Jurkat, Clone E6-1 (cell line): Measurements from ENCODE around the gene GALNTL6.
A peak's percentile ranks its signal among the peaks of the same experiment; 100 is the strongest.
"Not testable (repeated sequence)": the region's sequence is repeated elsewhere in the genome, so short reads cannot be mapped to it uniquely, and the experiment has no call there.

ENCODE experiments used
- DNase-seq: peaks from one replicate; pipeline ENCODE4 v3.0.0-alpha.2; 2011; ENCODE audit warnings: low read depth, low spot score
- H3K4me3 ChIP-seq: 2 replicates; pipeline ENCODE4 v1.5.1; 2011; ENCODE audit warnings: mild to moderate bottlenecking, low read length, control low read depth, moderate library complexity

The GALNTL6 gene

GRCh38 chr4:172850838-172851237 is 1037.6 kb downstream of the GALNTL6 start:
- no peak overlapping the region for H3K4me3 ChIP-seq
- DNase-seq = no peak

DNA sequence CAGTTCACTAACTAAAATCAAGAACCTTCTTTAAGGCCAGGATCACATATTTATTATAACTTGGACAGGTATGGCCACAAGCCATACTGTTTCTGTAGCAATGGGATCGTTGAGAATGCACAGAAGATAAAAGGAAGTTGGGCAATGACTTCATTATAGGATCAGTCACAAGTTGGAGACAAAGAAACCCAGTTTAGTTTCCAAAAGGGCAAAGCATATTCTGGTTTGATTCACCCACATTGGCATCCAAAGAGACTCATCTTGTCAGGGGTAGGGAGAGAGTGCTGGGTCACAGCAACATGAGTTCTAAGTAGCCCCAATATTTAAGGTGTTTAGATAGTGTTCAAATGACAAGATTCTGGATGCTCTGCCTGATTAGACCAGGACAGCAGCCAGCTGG is 1038.3 kb downstream of the GALNTL6 start:
- no peak for DNase-seq
- H3K4me3 ChIP-seq = no peak overlapping the region

DNA sequence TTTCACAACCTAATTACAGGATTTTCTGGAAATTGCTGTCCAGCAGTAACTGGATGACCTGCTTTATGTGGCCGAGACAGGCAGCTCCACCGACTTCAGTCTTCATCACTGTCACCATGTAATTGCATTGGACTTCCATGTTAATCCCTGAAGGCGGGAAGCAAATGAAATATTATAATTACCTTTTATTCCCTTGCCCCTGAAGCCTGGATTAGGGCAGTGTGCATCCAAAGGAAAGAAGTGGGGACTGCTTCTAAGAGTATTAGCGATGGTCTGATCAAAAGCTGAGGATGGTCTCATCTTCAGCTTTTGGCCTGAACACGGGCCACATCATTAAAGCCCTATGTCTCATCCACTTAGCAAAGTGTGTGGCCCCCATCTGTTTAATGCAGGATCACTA is 1043.8 kb downstream of the GALNTL6 start:
- DNase-seq = no peak
- no peak overlapping the region for H3K4me3 ChIP-seq

DNA sequence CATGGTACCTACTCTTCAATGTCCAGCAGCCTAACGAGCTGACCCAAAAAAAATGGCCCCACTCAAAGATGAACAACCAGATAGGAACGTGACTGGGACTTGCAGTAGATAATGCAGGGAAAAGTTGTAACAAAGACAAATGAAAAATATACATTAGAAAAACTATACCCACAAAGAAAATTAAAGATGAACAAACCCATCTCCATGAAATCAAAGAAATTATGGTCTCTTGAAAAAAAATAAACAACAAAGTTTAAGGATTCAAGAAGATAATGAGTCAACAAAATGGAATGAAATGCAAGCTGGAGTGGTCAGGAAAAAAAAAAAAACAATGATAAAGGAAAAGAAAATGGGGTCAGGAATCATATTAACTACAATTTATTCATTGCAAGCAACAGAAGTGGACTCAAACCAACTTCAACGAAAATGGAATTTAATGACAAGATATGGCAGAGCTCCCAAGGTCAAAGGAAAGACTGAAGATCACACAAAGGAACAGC is 1045.6 kb downstream of the GALNTL6 start:
- no peak for DNase-seq
- no peak overlapping the region for H3K4me3 ChIP-seq

- DNase-seq = no peak
- no peak overlapping the region for H3K4me3 ChIP-seq
Measured at GRCh38 chr4:172865103-172865502, 1051.9 kb downstream of the GALNTL6 start.

GRCh38 chr4:172865531-172866127 is 1052.4 kb downstream of the GALNTL6 start:
- no peak for DNase-seq
- no peak overlapping the region for H3K4me3 ChIP-seq

- H3K4me3 ChIP-seq = no peak overlapping the region
- DNase-seq = no peak
Measured at GRCh38 chr4:172866421-172866820, 1053.2 kb downstream of the GALNTL6 start.

DNA sequence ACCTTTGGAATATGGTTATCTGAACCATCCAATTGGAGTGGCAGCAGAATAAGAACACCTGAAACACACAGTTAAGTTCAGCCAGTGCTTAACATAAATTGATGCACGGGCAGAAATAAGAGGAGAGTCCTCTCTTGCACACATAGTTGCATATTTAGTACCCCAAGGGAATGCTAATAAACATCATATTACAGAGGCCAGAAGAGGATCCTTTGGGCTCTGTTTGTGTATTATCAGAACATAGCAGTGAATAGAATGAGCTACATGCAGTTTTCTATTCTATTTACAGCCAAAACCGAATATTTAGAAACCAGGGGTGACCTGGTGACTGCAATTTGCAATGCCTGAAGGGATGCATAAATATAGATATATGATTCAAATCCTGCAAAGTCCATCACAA is 1054.6 kb downstream of the GALNTL6 start:
- DNase-seq = no peak
- H3K4me3 ChIP-seq = no peak overlapping the region

DNA sequence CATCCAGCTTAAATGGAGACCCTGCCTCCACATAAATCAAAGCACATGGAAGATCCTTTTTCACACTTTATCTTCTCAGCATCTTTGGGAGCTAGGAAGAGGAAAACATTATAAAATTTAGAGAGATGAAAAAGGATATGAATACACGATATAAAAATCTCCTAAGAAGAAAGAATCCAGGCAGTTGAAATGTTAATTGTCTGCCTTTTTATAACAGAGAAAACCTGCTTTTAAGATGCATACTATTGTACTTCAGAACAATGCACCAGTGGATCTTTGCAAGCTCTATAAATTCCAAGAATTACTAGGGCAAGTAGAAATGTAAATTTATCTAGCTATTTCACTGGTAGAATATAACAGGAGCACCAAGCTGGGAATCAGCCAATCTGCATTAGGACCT is 1055.1 kb downstream of the GALNTL6 start:
- no peak overlapping the region for H3K4me3 ChIP-seq
- DNase-seq = no peak

DNA sequence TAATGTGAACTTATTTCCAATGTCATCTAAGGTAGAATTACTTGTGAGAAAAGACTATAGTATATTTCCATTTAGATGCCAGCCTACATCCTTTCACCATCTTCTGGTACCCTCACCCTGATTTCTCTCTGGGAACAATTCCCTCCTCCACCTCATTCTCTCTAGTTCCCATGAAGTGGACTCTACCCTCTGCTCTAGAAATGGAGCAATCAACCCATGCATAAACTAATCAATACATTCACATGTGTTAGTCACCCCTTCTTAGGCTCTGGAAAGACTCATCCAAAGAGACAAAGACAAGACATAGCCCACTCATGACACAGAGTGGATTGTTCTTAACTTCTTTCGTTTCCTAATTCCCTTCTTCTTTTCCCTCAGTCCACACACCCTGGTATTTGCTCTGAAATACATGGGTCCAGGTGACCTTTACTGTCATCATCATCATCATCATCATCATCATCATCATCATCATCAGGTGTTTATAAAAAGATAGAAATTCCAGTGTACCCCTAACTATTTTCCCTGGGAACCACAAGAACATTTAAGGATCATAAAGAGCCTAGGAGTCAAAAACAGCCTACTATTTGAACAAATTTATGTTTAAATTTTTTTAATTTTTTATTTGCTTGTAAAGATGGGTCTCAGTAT is 1056.5 kb downstream of the GALNTL6 start:
- no peak overlapping the region for H3K4me3 ChIP-seq
- DNase-seq = no peak

GRCh38 chr4:172871381-172871780 is 1058.2 kb downstream of the GALNTL6 start:
- no peak for DNase-seq
- H3K4me3 ChIP-seq = no peak overlapping the region

- no peak for DNase-seq
- no peak overlapping the region for H3K4me3 ChIP-seq
Measured at GRCh38 chr4:172874944-172875343, 1061.7 kb downstream of the GALNTL6 start.

- no peak overlapping the region for H3K4me3 ChIP-seq
- no peak for DNase-seq
Measured at GRCh38 chr4:172876394-172876793, 1063.2 kb downstream of the GALNTL6 start.

DNA sequence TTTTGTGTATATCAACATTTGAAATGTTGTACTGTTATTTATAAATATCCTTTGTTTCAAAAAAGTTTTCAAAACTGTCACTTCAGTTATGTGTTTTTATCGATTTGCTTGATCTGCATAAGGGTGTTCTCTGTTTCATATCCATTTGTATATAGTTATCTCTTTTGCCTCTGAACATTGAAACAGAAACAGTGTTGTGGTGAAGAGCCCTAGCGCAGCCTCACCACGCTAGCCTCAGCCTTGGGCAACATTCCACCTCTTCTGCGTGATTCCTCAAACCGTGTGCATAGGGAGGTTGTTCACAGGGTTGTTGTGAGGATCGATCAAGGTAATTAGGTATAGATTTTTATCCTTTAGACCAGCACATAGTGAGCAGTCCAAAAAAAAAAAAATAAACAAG is 1068.4 kb downstream of the GALNTL6 start:
- DNase-seq = no peak

GRCh38 chr4:172887358-172887757 is 1074.2 kb downstream of the GALNTL6 start:
- not testable (repeated sequence) for DNase-seq, H3K4me3 ChIP-seq

More for the DNA sequence above, 1068.4 kb downstream of the GALNTL6 start:
- no peak overlapping the region for H3K4me3 ChIP-seq

- no peak for DNase-seq
- H3K4me3 ChIP-seq = no peak overlapping the region
Measured at GRCh38 chr4:172887959-172888358, 1074.8 kb downstream of the GALNTL6 start.

DNA sequence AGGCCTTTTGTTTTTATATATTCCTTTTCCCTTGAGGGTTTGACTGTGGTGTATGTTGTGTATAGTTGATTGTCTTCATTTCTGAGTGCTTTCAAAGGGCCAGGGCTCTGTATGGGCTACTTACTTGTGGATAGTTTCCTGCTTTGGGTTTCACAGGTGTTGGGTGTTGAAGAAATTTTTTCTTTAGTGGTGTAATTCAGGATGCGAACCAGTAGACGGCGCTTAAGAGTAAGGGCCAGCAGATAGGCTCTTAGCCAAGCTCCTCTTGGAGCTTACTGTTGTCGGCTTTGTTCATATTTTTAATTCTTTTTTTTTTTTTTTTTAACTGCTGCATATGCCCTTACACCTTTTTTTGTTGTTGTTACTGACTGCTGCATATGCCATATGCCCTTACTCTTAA is 1079.1 kb downstream of the GALNTL6 start:
- H3K4me3 ChIP-seq = no peak overlapping the region
- DNase-seq = peak; percentile 42

DNA sequence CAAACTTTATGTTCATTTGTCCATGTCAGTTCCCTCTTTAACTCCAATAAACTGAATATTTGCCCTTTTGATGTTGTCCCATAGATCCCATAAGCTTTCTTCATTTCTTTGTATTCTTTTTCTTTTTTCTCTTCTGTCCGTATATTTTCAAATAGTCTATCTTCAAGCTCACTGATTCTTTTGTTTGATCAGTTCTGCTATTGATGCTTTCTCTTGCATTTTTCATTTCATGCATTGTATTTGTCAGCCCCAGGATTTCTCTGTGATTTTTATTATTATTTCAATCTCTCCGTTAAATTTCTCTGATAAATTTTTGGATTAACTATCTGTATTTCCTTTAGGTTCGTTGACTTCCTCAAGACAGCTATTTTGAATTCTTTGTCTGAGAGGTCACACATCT is 1082.5 kb downstream of the GALNTL6 start:
- DNase-seq = no peak
- H3K4me3 ChIP-seq = no peak overlapping the region

DNA sequence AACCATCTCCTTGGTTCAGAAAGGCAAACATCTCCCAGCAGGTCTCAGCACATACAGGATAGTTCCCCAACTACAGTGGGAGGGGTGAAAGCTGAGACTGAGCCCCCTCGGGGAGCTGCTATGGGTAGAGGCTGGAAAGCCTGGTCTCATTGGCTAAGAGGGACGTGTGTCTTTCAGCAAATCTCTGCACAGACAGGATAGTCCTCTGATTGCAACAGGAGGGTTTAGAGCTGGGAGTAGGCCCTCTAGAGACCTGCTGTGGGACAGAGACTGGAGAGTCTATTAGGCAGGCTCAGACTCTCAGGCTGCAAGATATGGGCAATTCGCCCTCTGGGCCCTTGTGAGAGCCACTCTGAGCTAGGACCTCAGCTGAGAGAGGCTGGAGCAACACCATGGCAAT is 1083.8 kb downstream of the GALNTL6 start:
- DNase-seq = no peak
- no peak overlapping the region for H3K4me3 ChIP-seq

DNA sequence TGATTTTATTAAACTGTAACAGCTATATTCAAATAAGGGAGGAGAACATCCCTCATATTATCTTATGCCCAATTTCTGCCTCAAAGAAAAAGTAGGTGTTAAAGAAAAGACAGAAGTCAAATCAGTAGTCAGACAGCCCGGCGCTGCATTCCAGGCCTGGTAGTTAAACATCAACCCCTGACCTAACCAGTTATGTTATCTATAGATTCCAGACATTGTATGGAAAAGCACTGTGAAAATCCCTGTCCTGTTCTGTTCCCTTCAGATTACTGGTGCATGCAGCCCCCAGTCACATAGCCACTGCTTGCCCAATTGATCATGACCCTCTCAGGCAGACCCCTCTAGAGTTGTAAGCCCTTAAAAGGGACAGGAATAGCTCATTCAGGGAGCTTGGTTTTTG is 1085.5 kb downstream of the GALNTL6 start:
- no peak overlapping the region for H3K4me3 ChIP-seq
- no peak for DNase-seq

- DNase-seq = no peak
- no peak overlapping the region for H3K4me3 ChIP-seq
Measured at GRCh38 chr4:172899861-172900260, 1086.7 kb downstream of the GALNTL6 start.
